GM12878 (cell line): Measurements from ENCODE around the gene KLC4. TPM values are rescaled to one million over a fixed set of nuclear protein-coding genes. Genes with fewer than 3 reads are reported as not detected.

Experiments
- ATAC-seq: fragments of 200-7000 bp; cut with Tn5 transposase; 3 replicates; pipeline ENCODE4 v1.9.1; 2020; ENCODE audit warnings: mild to moderate bottlenecking, moderate library complexity
- BruUV-seq: library from RNA; stranded (reverse); fragments of 400-500 nt; replicated peaks from 2 replicates; lab custom pipeline; 2021; lab: Mats Ljungman, UMichigan
- CTCF ChIA-PET: fragments of 300-600 bp; sonication (Branson Sonifier 250); formaldehyde crosslinking; extraction: SDS; loops from one replicate; lab custom pipeline; 2021; ENCODE audit warnings: inconsistent platforms; lab: Yijun Ruan, JAX
- POLR2A ChIA-PET: fragments of 350-600 bp; formaldehyde crosslinking; extraction: SDS; loops from one replicate; lab custom pipeline; 2021; ENCODE audit warnings: inconsistent platforms; lab: Charles Lee
- RAD21 ChIA-PET: fragments of 300-600 bp; sonication (Branson Sonifier 250); formaldehyde crosslinking; loops from one replicate; lab custom pipeline; 2023; ENCODE audit warnings: antibody characterized with exemption; ENCODE audit not compliant: unreplicated experiment; lab: Charles Lee
- SMC1A ChIA-PET: fragments of 300-600 bp; sonication (Branson Sonifier 250); formaldehyde crosslinking; loops from one replicate; lab custom pipeline; 2023; ENCODE audit not compliant: unreplicated experiment, uncharacterized antibody; lab: Charles Lee
- DNase-seq: peaks from one replicate; pipeline ENCODE4 v3.0.0-alpha.2; 2011; ENCODE audit warnings: low read depth, low spot score
- FAIRE-seq: peaks from 3 replicates; lab custom pipeline; 2011; peaks lifted over from hg19 to GRCh38; lab: Jason Lieb, UNC
- H2AFZ ChIP-seq: 2 replicates; pipeline ENCODE4 v1.6.0; 2011; ENCODE audit warnings: low read depth, low read length, control low read depth; ENCODE audit not compliant: control insufficient read depth
- H3K27ac ChIP-seq: 2 replicates; pipeline ENCODE4 v1.5.1; 2011; ENCODE audit warnings: control low read depth; ENCODE audit not compliant: control insufficient read depth, insufficient read depth
- H3K27me3 ChIP-seq, 2 experiments: replicated peaks in 1 of 2; 2 replicates each; pipeline versions ENCODE4 v1.6.0 to v1.6.1; 2011; ENCODE audit warnings: low read length in 1 of 2; ENCODE audit not compliant: control insufficient read depth in 2 of 2, insufficient read depth in 2 of 2
- H3K36me3 ChIP-seq, 2 experiments: 2 replicates each; pipeline ENCODE4 v1.5.1; 2011; ENCODE audit warnings: low read length in 1 of 2; ENCODE audit not compliant: control insufficient read depth in 2 of 2, insufficient read depth in 2 of 2
- H3K4me1 ChIP-seq: 2 replicates; pipeline ENCODE4 v1.6.1; 2011; ENCODE audit warnings: mild to moderate bottlenecking, low read length, moderate library complexity, mixed read lengths; ENCODE audit not compliant: control insufficient read depth, insufficient read depth
- H3K4me2 ChIP-seq: 2 replicates; pipeline ENCODE4 v1.6.0; 2011; ENCODE audit warnings: control low read depth; ENCODE audit not compliant: control insufficient read depth, insufficient read depth
- H3K4me3 ChIP-seq: fragments of 200-600 bp; sonication (generic); 2 replicates; pipeline ENCODE4 v1.5.1; 2016
- H3K79me2 ChIP-seq: 2 replicates; pipeline ENCODE4 v1.6.0; 2011; ENCODE audit warnings: low read length; ENCODE audit not compliant: control insufficient read depth, insufficient read depth
- H3K9ac ChIP-seq: 2 replicates; pipeline ENCODE4 v1.8.0; 2011; ENCODE audit warnings: low read length, control low read depth, mixed read lengths; ENCODE audit not compliant: control insufficient read depth, insufficient read depth
- H3K9me3 ChIP-seq: replicated peaks from 3 replicates; pipeline ENCODE4 v1.5.1; 2011; ENCODE audit warnings: mild to moderate bottlenecking, low read length; ENCODE audit not compliant: control insufficient read depth, insufficient read depth
- H4K20me1 ChIP-seq: 2 replicates; pipeline ENCODE4 v1.6.0; 2011; ENCODE audit not compliant: control insufficient read depth, insufficient read depth
- CBX5 ChIP-seq: sonication (generic); IDR thresholded peaks from 2 replicates; pipeline ENCODE4 v1.6.1; 2016; ENCODE audit warnings: low read depth, moderate library complexity, mild to moderate bottlenecking, inconsistent platforms
- E4F1 ChIP-seq: fragments of 450-650 bp; IDR thresholded peaks from 2 replicates; pipeline ENCODE4 v1.6.1; 2018; ENCODE audit warnings: borderline replicate concordance, mild to moderate bottlenecking; ENCODE audit not compliant: partially characterized antibody
- FOXK2 ChIP-seq: fragments of 450-650 bp; IDR thresholded peaks from 2 replicates; pipeline ENCODE4 v1.6.1; 2017; ENCODE audit warnings: mild to moderate bottlenecking, moderate library complexity
- IRF5 ChIP-seq: fragments of 450-650 bp; IDR thresholded peaks from 2 replicates; pipeline ENCODE4 v1.6.1; 2017; ENCODE audit warnings: borderline replicate concordance
- MAX ChIP-seq: IDR thresholded peaks from 2 replicates; pipeline ENCODE4 v1.6.1; 2012; ENCODE audit warnings: low read depth, low read length, improper control_type of control experiment
- MLLT1 ChIP-seq: fragments of 450-650 bp; IDR thresholded peaks from 2 replicates; pipeline ENCODE4 v1.6.1; 2016; ENCODE audit warnings: mild to moderate bottlenecking
- MXI1 ChIP-seq: fragments of 150-350 bp; IDR thresholded peaks from 2 replicates; pipeline ENCODE4 v1.6.1; 2011; ENCODE audit warnings: low read depth, mild to moderate bottlenecking, inconsistent platforms, low read length, improper control_type of control experiment
- POU2F2 ChIP-seq: IDR thresholded peaks from 3 replicates; pipeline ENCODE4 v1.6.1; 2011; ENCODE audit warnings: low read depth, mild to moderate bottlenecking, low read length, borderline replicate concordance
- SIN3A ChIP-seq: IDR thresholded peaks from 2 replicates; pipeline ENCODE4 v1.6.1; 2012; ENCODE audit warnings: low read depth, low read length, improper control_type of control experiment
- SIX5 ChIP-seq: IDR thresholded peaks from 2 replicates; pipeline ENCODE4 v1.6.1; 2011; ENCODE audit warnings: mild to moderate bottlenecking, low read depth, low read length, moderate library complexity; ENCODE audit not compliant: severe bottlenecking
- STAT3 ChIP-seq: IDR thresholded peaks from 2 replicates; pipeline ENCODE4 v1.6.1; 2011; ENCODE audit warnings: low read depth, low read length, improper control_type of control experiment
- ZBTB40 ChIP-seq: fragments of 450-650 bp; IDR thresholded peaks from 2 replicates; pipeline ENCODE4 v1.6.1; 2016; ENCODE audit warnings: mild to moderate bottlenecking, moderate library complexity, borderline replicate concordance
- ZZZ3 ChIP-seq: IDR thresholded peaks from 2 replicates; pipeline ENCODE4 v1.6.1; 2011; ENCODE audit warnings: low read depth; ENCODE audit not compliant: control insufficient read depth, insufficient read length
- WGBS: methylation state at CpG from one replicate; pipeline ENCODE4 v1.1.6; 2016; ENCODE audit warnings: low lambda C conversion rate; ENCODE audit not compliant: insufficient replicate concordance, insufficient coverage; ENCODE audit errors: missing lambda C conversion rate; 5-methylcytosine and 5-hydroxymethylcytosine counted together
- in situ Hi-C: fragments of 300-500 bp; cut with MboI; formaldehyde crosslinking; loops from 9 replicates; pipeline ENCODE4 v1.14.3; 2018; ENCODE audit warnings: mixed read lengths
- intact Hi-C: fragments of 100-400 bp; cut with micrococcal nuclease; formaldehyde crosslinking; loops from one replicate; pipeline ENCODE4 v1.14.2; 2022; ENCODE audit not compliant: unreplicated experiment
- polyA plus RNA-seq, 11 experiments: library from polyadenylated mRNA; depleted of rRNA in 4 of 11; unstranded in 6 of 11; stranded (reverse) in 5 of 11; fragments of >200 nt; fragmentation: Nextera tagmentation in 4 of 11; fragmentation: Illumina TruSeq in 1 of 11; extraction: Ambion mirVana in 4 of 11; extraction: Trizol in 1 of 11; gene quantifications; 1 replicate in 1 of 11; 2 replicates in 10 of 11; pipeline versions ENCODE4 v1.2.1 to v1.2.3, GENCODE V29; 2011 to 2016; ENCODE audit warnings: inconsistent platforms in 2 of 11, missing spikeins in 2 of 11, low read depth in 1 of 11
- total RNA-seq, 4 experiments: library from RNA; depleted of rRNA in 3 of 4; stranded (reverse); fragments of >200 nt in 3 of 4; fragmentation: Illumina TruSeq in 1 of 4; extraction: Trizol in 1 of 4; gene quantifications; 2 replicates each; pipeline versions ENCODE4 v1.2.1 to v1.2.3, GENCODE V29; 2013 to 2021

Gene KLC4
- total and polyA plus RNA-seq, 10 of the 15 experiments (the other 5 are each of a cell fraction or from before 2014, with no cell fraction given): 0.90 to 13.4 (median 6.9) TPM

GRCh38 chr6:43033496-43034189, 25.8 kb upstream of the KLC4 start:
- CTCF ChIA-PET: no interaction called here
- in situ Hi-C loops: no loop called here
- no peak for FAIRE-seq
- TF ChIP-seq IRF5: no peak
- TF ChIP-seq FOXK2: no peak
- TF ChIP-seq SIN3A: no peak
- TF ChIP-seq STAT3: no peak
- no peak for TF ChIP-seq MXI1
- TF ChIP-seq MLLT1: no peak
- no peak for TF ChIP-seq ZBTB40
- TF ChIP-seq CBX5: no peak
- no peak for TF ChIP-seq MAX
- no peak for TF ChIP-seq POU2F2
- no peak for TF ChIP-seq ZZZ3
- no peak for TF ChIP-seq E4F1
- no peak for TF ChIP-seq SIX5

More at GRCh38 chr6:43033496-43034189, 25.8 kb upstream of the KLC4 start:
- H2AFZ ChIP-seq: no peak overlapping the region
- no peak overlapping the region for H3K4me3 ChIP-seq
- intact Hi-C loops: no loop called here
- ChIA-PET POLR2A (interaction anchor here (1.4 kb wide), 1 partner anchor 213 kb away, joined by 3 read pairs; no protein-coding TSS in a partner anchor), SMC1A (interaction anchor here (0.8 kb wide), 1 partner anchor 10 kb away, joined by 3 read pairs; no protein-coding TSS in a partner anchor), RAD21 (no interaction called here)
- BruUV-seq: TSS peak; percentile 57
- no peak overlapping the region for H3K4me2 ChIP-seq
- H3K4me1 ChIP-seq: no peaks in the 10 kb centered on the region
- ATAC-seq (no peak), DNase-seq (no peak)
- H3K36me3 ChIP-seq: peaks cover 15 to 23% of the 10 kb centered on the region in 2 experiments
- H3K9ac ChIP-seq: no peak overlapping the region
- 97% methylated on average over 2 of the region's 2 CpGs for WGBS
- no peaks in the 10 kb centered on the region for H4K20me1 ChIP-seq
- H3K27ac ChIP-seq: no peak overlapping the region
- H3K9me3 ChIP-seq: no peaks in the 10 kb centered on the region
- no peaks in the 10 kb centered on the region for H3K79me2 ChIP-seq
- no peaks in the 10 kb centered on the region for H3K27me3 ChIP-seq
